Peyer's patch (tissue), 4 donors: ENCODE data around the gene PLPP7. TPM values are rescaled to one million over a fixed set of nuclear protein-coding genes. Genes with fewer than 3 reads are reported as not detected.

Experiments used
- DNase-seq, 3 donors: peaks; one replicate each; pipeline ENCODE4 v3.0.0-alpha.2; 2017 to 2019
- H3K27ac ChIP-seq, 4 donors: fragments of 200-600 bp; sonication (generic); one replicate each; pipeline ENCODE4 v1.5.1; 2016 to 2019
- H3K27me3 ChIP-seq, 2 donors: fragments of 200-600 bp; sonication (generic); one replicate each; pipeline ENCODE4 v1.5.1; 2019
- H3K36me3 ChIP-seq, 3 donors: fragments of 200-600 bp; sonication (generic); one replicate each; pipeline ENCODE4 v1.5.1; 2016 to 2019
- H3K4me1 ChIP-seq, 4 donors: fragments of 200-600 bp; sonication (generic); one replicate each; pipeline ENCODE4 v1.5.1; 2016 to 2019
- H3K4me3 ChIP-seq, 4 donors: fragments of 200-600 bp; sonication (generic); 1 replicate in 3 of 4; 2 replicates in 1 of 4; pipeline ENCODE4 v1.5.1; 2016 to 2019; ENCODE audit warnings: mild to moderate bottlenecking in 1 of 4
- H3K9me3 ChIP-seq, 4 donors: fragments of 200-600 bp; sonication (generic); one replicate each; pipeline ENCODE4 v1.5.1; 2016 to 2019; ENCODE audit warnings: mild to moderate bottlenecking in 1 of 4
- POLR2A ChIP-seq, 2 donors: fragments of 450-650 bp; IDR thresholded peaks; one replicate each; pipeline ENCODE4 v1.5.1; 2017; ENCODE audit warnings: antibody characterized with exemption in 2 of 2, mild to moderate bottlenecking in 2 of 2, moderate library complexity in 2 of 2
- total RNA-seq, 4 donors: library from RNA; depleted of rRNA; stranded (reverse); fragments of >200 nt; gene quantifications; one replicate each; pipeline ENCODE4 v1.1.0, GENCODE V29; 2016
- TF ChIP-seq, protein P1 (sequence below), 6 experiments: fragments of 450-650 bp in 4 of 6; fragments of 200-600 bp in 2 of 6; sonication (generic) in 1 of 6; IDR thresholded peaks; one replicate each; pipeline ENCODE4 v1.5.1; 2017 to 2019; ENCODE audit warnings: antibody characterized with exemption in 6 of 6, mild to moderate bottlenecking in 3 of 6, moderate library complexity in 1 of 6

The PLPP7 gene
- total RNA-seq, 4 donors from 2014 or later = 1.3 to 3.3 (median 2.4) TPM

DNA sequence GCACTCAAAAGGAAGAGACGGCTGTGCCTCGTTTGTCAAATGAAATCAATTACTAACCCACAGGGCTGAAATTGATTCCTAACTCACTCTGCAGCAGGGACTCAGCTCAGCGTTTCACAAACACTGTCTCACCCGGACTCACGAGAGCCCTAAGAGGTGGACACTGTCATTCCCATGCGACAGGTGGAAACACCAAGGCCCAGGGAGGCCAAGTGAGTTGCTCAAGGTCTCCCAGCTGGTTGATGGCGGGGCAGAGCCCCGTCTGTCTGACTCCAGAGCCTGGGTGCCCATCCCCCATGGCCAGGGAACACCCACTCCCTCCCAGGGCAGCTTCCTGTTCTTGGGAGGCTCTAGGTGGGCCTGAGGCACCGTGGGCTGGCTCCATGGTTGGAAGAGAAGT, 1.3 kb upstream of the PLPP7 start:
- TF ChIP-seq, protein P1, sequence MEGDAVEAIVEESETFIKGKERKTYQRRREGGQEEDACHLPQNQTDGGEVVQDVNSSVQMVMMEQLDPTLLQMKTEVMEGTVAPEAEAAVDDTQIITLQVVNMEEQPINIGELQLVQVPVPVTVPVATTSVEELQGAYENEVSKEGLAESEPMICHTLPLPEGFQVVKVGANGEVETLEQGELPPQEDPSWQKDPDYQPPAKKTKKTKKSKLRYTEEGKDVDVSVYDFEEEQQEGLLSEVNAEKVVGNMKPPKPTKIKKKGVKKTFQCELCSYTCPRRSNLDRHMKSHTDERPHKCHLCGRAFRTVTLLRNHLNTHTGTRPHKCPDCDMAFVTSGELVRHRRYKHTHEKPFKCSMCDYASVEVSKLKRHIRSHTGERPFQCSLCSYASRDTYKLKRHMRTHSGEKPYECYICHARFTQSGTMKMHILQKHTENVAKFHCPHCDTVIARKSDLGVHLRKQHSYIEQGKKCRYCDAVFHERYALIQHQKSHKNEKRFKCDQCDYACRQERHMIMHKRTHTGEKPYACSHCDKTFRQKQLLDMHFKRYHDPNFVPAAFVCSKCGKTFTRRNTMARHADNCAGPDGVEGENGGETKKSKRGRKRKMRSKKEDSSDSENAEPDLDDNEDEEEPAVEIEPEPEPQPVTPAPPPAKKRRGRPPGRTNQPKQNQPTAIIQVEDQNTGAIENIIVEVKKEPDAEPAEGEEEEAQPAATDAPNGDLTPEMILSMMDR (IDR thresholded peaks at IDR 0.05) = no peak
- no peak for TF ChIP-seq POLR2A (IDR thresholded peaks at IDR 0.05)
- DNase-seq = no peak
- Histone ChIP-seq H3K27me3 (no peaks in the 10 kb centered on the region), H3K4me1 (no peaks in the 10 kb centered on the region), H3K27ac (no peak overlapping the region), H3K4me3 (no peak overlapping the region), H3K36me3 (no peaks in the 10 kb centered on the region), H3K9me3 (no peaks in the 10 kb centered on the region)

DNA sequence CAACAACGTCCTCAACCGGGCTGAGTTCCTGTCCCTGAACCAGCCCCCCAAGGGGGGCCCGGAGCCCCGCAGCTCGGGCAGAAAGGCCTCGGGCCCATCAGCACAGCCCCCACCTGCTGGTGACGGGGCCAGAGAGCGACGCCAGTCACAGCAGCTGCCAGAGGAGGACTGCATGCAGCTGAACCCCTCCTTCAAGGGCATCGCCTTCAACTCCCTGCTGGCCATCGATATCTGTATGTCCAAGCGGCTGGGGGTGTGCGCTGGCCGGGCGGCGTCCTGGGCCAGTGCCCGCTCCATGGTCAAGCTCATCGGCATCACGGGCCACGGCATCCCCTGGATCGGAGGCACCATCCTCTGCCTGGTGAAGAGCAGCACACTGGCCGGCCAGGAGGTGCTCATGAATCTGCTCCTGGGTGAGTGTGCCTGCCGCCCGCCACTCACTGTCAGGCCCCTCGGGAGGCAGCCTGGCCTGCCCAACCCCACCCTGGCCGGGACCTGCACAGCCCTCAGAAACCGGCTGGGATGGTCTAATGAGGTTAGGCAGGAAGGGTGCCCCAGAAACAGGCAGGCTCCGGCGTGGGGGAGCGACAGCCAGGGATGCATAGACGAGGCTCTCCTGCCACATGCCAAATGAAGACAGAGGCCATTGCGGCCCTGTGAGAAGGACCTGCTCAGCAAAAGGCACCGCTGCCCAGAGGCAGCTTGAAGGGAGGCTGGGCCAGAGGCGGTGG, 678 bp downstream of the PLPP7 start:
- Histone ChIP-seq H3K9me3 (no peaks in the 10 kb centered on the region), H3K4me3 (peak overlapping the region; percentile 9 to 49 (median 33)), H3K27ac (peak overlapping the region in 2 of 4 donors; percentile 3 to 43), H3K27me3 (no peaks in the 10 kb centered on the region), H3K4me1 (no peaks in the 10 kb centered on the region), H3K36me3 (no peaks in the 10 kb centered on the region)
- DNase-seq = peak in 1 of 3 donors; percentile 45
- TF ChIP-seq POLR2A (IDR thresholded peaks at IDR 0.05) = no peak
- TF ChIP-seq, protein P1 (IDR thresholded peaks at IDR 0.05) = no peak

DNA sequence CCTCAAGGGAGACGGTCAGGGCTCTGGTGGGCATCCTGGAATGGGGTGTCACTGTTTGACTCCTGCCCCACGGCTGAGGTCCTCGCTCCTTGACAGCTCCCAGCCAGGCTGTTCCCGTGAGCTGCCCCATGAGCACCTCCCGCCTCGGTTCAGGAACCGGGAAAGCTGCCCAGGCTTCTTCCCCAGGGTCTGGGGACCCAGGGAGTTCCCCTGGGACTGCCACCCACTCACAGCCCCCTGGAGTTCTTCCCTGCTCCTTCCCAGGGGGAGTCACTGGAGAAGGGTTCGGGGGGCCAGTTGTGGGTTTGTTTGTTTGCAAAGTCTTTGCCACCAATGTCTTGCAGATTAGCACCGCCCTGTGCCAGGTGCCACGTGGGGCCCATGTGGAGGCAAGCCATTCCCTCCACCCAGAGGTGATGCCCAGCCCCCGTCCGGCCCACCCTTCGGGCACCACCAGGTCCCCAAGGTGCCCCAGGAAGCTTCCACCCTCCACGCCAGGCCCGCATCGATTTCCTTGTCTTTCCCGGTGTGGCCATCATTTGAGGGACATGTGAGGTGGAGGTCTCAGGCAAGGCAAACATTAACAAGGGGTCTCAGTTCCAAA, 1.3 kb downstream of the PLPP7 start:
- peak overlapping the region in 1 of 4 donors; percentile 49 for H3K4me3 ChIP-seq
- no peaks in the 10 kb centered on the region for H3K27me3 ChIP-seq
- no peak for TF ChIP-seq POLR2A (IDR thresholded peaks at IDR 0.05)
- TF ChIP-seq, protein P1 (IDR thresholded peaks at IDR 0.05) = no peak
- peak in 1 of 3 donors; percentile 37 for DNase-seq
- no peaks in the 10 kb centered on the region for H3K4me1 ChIP-seq
- no peaks in the 10 kb centered on the region for H3K36me3 ChIP-seq
- no peaks in the 10 kb centered on the region for H3K9me3 ChIP-seq
- no peak overlapping the region for H3K27ac ChIP-seq

DNA sequence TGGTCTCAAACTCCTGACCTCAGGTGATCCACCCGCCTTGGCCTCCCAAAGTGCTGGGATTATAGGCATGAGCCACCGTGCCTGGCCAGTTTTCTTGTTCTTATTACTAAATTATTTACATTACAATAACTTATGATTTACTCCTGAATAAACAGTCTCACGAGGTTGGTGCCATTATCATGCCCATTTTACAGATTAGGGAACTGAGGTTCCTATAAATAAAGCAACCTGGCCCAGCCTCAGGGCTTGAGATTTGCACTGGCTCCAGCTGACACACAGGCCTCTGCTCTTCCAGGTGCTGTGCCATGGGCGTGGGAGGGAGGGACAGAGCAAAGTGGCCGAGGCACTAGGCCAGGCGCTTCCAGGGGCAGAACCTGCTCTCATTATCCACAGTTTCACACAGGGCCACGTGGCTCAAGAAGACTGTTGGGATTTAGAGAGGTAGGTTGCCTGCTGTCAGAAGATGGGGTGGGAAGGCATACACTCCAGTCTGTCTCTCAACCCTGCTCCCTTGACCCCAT, 2.3 kb downstream of the PLPP7 start:
- Histone ChIP-seq H3K36me3 (no peaks in the 10 kb centered on the region), H3K27ac (no peak overlapping the region), H3K4me3 (no peak overlapping the region), H3K27me3 (no peaks in the 10 kb centered on the region), H3K4me1 (no peaks in the 10 kb centered on the region), H3K9me3 (no peaks in the 10 kb centered on the region)
- no peak for DNase-seq
- TF ChIP-seq, protein P1 (IDR thresholded peaks at IDR 0.05) = no peak
- no peak for TF ChIP-seq POLR2A (IDR thresholded peaks at IDR 0.05)

DNA sequence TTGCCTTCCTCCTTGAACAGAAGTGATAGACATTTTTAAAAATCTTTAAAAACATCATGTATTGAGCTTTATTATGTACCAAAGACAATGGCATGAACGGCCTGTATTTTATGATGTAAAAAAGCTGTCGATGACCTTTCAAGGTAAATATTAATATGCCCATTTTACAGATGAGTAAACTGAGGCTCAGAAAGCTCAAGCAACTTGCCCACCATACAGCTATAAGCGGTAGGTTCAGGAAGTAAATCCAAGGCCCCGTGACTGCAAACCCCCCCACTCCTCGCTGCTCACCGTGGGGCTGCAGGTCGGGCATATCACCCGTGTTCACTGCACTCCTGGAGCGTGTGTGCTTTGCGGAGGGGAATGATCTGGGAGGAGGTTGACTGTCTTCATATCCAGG, 3.4 kb downstream of the PLPP7 start:
- H3K4me3 ChIP-seq = no peak overlapping the region
- no peak for DNase-seq

More for the DNA sequence above, 3.4 kb downstream of the PLPP7 start:
- H3K9me3 ChIP-seq = no peaks in the 10 kb centered on the region
- no peaks in the 10 kb centered on the region for H3K36me3 ChIP-seq
- H3K27ac ChIP-seq = no peak overlapping the region
- no peak for TF ChIP-seq POLR2A (IDR thresholded peaks at IDR 0.05)
- TF ChIP-seq, protein P1 (IDR thresholded peaks at IDR 0.05) = no peak
- H3K27me3 ChIP-seq = no peaks in the 10 kb centered on the region
- no peaks in the 10 kb centered on the region for H3K4me1 ChIP-seq
